ENCODE results near the gene ALLC.
"Not testable (repeated sequence)": the region's sequence is repeated elsewhere in the genome, so short reads cannot be mapped to it uniquely, and the experiment has no call there.

ALLC gene

DNA sequence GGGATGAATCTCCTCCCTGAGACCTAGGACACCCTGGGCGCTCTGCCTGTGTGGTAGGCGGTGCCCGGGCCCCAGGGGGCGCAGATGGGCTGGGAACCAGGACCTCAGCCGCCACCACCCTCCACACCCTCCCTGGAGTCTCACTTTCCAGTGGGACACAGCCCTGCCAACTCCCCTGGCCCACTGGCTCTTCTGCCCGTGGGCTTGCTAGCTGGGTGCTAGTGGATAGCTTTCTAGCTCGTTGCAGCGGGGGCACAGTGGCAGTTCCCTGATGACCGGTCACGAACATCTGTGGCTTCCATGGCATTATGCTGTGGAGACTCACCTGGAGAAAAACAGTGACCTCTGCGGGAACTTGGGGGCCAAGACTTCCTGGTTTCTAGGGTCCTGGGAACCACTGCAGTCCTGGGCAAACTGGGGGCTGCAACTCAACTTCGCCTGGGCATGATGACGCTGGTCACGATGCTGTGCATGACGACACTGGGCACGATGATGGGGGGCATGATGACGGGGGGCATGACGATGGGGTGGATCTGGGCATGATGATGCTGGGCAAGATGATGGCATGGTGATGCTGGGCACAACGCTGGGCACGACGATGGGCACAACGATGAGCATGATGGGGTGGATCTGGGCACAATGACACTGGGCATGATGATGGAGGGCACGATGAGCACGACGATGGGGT lies 31.0 kb upstream of the ALLC start:
- DNase-seq = no peak

DNA sequence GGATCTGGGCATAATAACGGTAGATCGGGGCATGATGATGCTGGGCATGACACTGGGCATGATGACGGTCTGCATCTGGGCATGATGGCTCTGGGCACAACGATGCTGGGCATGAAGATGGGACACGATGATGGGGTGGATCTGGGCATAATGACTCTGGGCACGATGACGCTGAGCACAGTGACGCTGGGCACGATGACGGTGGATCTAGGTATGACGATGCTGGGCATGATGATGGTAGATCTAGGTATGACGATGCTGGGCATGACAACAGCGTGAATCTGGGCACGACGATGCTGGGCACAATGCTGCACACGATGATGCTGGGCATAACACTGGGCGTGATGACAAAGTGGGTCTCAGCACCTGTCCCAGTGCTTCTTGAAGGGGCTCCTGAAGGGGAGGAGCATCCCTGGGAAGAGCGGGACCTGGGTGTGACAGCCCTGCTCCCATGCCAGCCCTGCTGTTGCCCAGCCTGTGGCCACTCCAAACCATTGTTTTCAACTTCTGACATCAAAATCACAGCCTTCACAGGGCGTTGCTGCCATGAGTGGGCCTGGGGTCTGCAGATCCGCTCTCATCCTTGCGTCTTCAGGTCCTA lies 30.4 kb upstream of the ALLC start:
- DNase-seq = no peak

DNA sequence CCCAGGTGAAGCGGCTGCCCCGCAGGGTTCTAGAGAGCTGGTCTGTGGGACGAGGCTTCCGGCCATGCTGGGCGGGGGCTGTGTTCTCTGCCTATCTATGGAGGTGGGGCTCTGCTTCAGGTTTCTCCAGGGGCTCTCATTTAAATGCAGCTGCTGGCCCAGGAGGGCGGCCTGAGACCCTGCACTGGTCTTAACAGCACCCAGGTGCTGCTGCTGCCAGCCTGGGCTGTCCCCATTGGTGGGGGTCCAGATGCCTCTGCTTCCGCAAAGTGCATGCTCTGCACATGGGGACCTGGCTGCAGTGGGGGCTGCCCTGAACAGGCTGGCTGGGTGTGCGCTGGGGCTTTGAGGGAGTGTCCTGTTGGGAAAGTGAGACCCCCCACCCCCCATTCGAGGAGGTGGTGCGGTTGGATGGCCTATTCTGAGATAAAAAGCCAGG lies 29.7 kb upstream of the ALLC start:
- DNase-seq = no peak

DNA sequence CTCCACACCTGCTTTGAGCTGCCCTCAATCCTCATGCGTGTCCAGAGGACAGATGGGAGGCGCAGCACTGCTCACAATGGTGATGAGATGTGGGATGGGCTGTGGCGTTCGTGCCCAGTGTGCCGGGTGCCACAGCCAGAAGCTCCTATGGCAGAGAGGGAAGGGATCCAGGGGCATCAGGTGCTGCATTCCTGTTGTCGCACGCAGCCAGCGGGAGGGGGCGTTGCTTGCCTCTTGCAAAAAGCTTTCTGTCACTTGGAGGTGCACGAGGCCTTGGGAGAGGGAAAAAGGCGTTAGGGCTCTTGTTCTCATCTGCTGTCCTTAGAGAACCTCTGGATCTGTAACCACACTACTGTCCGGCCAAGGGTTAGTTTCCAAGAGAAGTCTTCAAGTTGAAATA lies 29.2 kb upstream of the ALLC start:
- no peak for DNase-seq

DNA sequence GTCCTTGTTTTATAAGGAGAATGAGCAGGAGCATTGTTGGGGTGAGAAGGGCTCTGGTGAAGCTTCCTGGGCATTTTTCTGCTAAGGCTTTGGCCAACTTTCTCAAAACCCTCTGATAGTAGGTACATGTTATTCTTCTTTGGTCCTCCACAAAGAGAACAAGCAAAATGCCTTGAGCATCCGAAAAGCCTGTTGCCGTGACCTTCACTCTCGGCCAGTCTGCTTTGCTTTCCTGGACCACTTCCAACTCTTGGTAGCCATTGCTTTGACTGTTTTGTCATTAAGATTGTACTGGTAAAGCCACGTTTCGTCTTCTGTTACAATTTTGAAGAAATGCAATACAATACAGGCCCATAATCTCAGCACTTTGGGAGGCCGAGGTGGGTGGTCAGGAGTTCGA lies 27.4 kb upstream of the ALLC start:
- DNase-seq = no peak

DNA sequence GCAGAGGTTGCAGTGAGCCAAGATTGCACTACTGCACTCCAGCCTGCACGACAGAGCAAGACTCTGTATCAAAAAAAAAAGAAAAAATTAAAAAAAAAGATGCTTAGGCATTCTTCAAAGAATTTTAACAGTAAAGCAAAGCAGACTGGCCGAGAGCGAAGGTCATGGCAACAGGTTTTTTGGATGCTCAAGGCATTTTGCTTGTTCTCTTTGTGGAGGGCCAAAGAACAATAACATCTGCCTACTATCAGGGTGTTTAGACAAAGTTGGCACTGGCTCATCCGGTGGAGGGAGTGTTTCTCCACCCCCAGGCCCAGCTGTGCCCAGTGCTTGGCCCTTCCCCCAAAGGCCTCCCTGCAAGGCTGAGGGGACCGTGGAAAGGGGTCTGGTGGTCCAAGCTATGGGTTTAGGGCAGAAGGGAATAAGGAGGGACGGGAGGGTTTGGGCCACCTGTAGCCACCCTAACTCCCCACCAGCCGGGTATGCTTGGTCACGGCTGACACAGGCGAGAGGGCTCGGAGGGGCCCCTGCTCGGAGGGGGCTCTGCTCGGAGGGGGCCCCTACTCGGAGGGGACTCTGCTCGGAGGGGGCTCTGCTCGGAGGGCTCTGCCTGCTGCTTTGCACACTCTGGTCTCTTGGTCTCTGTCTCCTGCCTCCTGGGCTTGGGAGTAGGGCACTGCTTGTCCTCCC lies 26.7 kb upstream of the ALLC start:
- DNase-seq = no peak

DNA sequence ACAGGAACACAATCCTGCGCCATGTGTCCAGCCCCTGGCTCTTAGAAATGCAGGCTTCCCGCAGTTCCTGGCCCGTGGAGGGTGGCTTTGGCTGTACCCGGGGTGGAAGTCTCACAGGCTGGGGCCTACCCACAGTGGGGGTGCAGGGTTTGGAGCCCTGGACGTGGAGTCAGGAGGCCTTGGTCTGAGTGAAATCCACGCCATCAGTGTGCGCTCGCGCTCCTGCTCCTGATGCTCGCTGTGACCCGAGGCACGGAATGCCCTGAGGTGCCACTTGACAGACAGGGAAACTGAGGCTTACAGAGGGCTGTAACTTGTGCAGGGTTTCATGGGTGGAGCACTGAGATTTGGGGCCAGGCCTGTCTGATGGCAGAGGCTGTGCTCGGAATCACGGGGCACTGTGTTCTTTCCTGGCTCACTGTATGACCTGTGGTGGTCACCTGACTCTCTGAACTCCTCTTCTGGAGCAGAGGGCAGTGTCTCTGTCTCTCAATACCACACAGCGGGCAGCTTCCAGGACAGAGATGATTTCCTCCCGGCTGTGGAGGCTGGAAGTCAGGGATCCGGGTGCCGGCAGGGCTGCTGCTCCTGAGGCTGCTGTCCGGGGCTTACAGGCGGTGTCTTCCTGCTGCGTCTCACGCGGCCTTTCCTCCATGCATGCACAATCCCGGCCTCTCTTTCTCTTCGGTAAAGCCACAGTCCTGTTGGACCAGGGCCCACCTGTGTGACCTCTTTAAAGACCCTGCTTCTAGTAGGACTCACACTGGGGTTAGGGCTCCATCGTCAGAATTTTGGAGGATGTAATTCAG lies 25.9 kb upstream of the ALLC start:
- DNase-seq = no peak

DNA sequence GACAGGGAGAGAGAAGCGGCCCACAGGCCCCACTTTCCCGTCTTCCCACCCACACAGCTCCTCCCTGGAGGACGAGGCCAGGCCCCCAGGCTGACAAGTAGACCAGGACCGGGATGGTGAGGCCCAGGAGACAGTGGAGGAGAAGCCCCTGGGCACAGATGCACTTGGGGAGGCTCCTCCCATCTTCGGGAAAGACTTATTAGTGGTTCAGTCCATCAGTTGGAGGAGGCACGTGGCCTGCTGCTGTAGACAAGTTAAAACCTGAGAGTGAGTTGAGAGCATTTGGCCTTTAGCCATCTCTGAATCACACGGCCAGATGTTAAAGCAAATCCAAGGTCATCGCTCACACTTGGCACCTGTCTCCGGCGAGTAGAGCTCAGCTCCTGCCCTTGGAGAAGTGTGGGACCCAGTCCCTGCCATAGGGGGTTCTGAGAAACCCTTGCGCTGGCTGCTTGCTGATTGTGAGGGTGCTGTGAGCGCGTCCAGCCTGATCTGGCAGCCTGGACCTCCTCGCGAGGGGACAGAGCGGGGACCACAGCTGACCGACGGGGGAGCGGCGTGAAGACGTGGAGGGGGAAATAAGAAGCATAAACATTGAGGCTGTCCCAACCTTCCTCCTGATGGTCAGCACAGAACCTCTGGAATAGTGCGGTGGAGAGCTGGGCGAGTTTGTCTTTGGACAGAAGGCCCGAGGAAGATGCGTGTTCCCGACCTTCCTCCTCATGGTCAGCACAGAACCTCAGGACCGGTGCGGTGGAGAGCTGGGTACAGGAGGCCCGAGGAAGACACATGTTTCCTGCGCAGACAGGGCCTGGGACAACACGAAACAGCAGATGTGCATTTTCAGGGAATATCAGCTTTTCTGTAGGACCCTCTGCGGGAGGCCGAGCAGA lies 24.7 kb upstream of the ALLC start:
- DNase-seq = no peak

DNA sequence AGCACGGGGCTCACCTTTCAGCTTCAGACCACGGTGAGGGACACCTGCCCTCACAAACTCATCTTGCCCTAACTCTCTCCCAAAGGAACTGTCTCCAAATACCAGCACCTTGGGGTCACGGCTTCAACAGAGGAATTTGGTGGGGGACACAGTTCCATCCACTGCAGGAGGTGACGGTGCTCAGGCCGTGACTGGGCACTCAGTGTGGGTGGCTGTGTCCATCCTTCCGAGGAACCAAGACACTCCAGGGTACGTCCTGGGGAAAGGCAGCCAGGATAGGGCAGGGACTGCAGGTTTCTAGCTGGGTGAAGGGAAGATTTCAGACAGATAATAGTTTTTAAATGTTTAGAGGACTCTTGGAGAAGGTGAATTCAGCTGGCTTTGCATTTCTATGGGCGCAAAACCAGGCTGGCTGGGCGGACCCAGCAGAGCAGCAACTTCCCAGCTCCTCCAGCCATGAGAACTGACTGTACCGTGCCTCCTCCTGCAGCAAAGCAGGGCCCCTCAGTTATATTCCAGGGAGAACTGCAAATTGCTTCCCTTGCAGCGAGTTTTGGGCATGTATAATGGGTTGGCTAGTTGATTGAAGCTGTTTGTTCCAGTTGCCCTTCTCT lies 23.9 kb upstream of the ALLC start:
- no peak for DNase-seq

DNA sequence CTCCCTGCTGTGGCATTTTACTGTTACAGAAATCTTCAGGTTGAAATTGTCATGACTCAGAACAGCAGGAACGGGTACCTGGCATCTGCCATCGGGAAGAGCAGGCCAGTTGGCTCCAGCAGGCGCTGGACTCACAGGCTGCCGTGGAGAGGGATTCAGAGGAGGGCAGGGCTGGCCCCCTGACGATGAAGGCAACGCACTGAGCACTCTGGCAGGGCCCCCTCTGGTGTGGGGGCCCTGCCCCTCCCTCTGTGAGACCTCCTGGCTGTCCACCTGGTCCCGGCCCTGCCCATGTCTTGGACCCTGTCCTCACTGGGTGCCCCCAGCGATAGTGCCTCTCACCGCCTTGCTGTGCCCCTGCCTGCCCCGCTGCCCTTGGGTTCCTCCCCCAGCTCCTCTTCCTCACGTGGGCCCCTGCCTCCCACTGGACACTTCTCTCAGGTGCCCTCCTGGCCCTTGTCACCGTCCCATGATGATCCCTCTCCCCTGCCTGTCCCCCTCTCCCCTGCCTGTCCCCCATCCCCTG lies 23.3 kb upstream of the ALLC start:
- no peak for DNase-seq

DNA sequence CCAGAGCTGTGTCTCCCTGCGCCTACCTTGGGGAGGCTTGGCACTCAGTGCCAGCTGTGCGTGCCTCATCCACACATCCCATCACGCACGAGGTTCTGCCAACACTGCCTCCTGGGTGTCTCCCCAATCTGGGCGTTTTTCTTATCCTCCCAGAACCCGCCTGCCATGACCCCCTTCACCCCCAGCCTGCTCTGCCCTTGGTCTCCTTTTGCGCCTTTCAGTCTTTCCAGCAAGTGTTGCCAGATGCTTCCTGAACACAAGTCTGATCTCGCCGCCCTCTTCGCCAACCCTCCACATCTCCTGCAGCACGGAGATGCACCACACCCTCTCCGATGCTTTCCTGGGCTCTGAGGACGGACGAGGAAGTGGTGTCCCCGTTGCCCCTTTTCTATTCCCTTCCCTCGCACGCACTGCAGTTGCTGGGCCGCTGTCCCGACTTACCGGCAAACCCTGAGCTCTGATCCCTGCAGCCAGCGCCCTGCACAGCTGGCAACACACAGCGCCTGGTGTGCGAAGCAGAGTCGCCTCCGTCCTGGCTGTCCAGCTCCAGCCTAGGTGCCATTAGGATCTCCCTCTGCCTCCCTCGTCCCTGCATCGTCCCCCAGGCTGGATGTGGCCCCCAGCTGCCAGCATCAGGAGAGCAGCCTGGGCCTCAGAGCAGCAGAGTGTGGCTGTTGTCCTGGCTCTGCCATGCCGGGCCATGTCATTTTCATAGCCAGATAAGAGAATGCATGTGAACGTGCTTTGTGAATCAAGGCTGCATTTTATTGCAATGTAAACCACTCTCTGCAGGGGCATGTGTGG lies 22.6 kb upstream of the ALLC start:
- no peak for DNase-seq

DNA sequence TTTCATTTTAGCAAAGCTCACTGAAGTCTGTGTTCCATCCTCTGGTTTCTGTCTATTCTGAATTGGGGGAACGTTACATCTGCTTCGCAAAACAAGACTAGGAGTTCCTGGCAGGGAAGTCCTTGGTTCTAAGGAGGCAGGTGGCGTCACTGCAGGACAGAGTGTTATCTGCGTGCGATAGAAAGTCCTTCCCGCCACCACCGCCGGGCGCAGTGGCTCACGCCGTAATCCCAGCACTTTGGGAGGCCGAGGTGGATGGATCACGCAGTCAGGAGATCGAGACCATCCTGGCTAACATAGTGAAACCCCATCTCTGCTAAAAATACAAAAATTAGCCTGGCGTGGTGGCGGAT lies 22.0 kb upstream of the ALLC start:
- not testable (repeated sequence) for DNase-seq

DNA sequence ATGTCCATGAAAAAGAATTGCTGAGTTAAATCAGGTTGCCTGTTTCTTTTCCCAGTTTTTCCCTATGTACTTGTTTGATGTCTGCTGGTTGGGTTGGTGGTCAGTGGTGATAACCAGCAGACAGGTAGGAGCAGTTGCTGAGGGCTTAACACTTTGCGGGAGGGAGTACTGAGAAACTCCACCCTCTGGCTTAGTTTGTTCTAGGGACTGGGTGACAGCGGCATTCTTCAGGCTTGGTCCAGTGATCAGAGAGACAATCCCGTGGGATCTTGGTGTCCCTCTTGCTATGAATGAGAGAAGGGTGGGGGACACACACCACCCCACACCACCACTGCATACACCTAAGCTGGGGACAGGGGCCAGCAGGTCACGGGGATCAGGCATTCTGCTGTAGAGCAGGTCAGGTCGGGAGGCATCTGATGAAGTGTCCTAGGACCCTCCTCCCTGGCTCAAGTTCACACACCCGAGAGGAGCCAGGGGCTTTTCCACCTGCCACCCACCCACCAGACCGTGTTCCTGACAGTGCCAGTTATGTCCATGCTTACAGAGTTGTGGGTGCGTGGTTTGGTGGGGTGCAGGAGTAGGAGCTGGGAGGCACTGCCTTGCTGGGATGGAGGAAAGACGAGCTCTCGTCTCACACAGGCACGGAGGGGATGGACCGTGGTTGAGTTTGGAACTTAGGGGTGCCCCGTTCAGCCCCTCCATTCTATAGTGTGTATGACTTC lies 21.3 kb upstream of the ALLC start:
- no peak for DNase-seq

DNA sequence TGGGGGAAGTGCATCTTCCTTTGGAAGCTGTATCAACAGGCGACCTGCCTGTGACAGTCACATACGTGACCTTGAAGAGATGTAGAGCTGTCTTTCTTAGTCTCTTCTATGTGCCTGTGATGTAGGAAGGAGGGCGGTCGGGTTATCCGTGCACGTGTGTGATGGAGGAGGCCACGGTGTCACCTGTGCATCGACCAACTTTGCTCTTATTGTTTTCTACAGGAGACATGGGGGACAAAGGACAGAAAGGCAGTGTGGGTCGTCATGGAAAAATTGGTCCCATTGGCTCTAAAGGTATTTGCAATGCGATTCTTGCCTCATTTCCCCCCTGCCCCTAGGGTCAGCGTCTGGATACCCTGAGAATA lies 20.7 kb upstream of the ALLC start:
- DNase-seq = no peak

DNA sequence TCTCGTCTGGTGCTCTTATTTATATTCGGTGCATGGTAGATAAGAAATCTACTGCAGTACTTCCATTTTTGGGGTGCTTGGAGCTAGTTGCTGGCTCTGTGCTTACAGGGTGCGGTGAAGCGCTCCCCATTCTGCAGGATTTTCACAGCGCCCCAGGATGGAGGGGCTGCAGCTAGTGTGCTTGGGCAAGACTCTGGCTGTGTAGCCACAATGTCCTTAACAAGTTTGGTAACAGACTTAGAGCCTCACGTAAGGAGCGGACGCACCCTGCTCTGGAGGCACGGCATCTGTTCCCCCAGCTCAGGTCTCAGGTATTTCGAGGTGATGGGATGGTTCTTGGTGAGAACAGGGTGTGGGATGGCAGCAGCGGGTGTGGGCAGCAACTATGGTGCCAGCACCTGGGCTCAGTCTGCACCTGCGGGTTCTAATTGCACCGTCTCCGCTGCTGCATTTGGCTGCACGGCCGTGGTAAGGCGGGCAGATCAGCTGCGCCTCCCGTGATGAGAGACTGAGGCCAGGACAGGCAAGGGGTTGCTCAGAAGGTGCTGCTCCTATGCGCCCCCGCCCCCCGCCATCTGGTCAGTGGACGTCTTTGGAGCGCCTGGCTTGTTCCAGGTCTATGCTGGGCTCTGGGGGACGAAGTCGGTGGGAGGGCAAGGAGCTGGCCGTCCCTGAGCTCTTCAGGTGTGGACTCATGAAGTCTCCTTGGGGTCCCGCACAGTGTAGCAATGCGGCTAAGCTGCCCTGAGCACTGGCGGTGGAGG lies 20.1 kb upstream of the ALLC start:
- no peak for DNase-seq

DNA sequence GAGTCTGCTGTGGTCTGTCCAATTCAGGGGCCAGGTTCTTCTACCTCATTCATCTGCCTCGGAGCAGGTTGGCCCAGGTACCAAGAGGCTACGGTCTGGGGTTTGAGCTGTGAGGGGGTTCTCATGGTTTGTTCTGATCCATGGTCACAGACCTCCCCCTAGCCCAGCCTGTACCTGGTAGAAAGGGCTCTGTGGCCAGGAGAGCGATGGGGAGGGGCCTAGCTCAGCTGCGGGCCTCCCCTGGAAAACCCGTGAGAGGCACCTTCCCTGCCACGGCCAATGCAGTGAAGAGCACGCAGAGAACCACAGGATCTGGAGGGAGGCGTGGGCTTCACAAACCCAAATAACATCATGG lies 19.6 kb upstream of the ALLC start:
- no peak for DNase-seq

DNA sequence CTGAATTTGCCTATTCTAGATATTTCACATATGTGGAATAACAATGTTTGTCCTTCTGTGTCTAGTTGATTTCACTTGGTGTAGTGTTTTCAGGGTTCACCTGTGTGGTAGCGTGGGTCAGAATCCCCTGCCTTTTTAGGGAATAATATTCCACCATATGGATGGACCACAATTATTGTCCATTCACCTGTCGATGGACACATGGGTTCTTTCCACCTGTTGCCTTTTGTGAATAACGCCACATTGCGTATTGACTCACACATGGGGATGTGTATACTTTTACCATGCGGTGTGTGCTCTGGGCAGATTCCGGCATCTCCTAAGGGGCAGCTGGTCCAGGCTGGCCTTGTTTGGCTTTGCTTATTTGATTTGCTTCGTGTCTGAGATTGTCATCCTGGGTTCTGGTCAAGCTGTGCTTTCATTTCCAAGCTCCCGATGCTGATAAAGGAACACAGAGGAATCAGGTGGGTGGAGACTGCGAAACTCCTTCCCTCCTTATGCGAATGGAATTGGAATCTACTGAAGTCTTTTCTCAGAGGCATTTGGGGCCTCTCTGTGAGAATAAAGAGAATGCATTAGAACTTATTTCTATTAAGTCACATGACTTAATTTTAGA lies 18.9 kb upstream of the ALLC start:
- no peak for DNase-seq

DNA sequence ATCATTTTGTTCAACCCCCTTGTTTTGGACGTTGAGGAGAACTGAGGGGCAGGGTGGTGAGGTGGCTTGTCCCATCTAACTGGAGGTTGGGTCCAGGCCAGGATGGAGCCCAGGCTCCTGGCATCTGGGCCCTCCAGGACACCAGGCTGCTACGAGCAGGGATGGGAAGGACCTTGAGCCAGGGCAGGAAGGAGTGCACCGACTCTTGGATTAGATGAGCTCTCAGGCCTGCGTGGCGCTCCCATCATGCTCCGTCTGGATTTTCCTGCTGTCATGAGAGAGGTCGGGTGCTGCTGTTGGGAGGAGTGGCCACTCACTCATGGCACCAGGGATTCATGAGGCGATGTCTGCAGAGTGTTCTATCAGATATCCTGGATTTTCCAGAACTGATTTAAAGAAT lies 18.3 kb upstream of the ALLC start:
- DNase-seq = no peak

DNA sequence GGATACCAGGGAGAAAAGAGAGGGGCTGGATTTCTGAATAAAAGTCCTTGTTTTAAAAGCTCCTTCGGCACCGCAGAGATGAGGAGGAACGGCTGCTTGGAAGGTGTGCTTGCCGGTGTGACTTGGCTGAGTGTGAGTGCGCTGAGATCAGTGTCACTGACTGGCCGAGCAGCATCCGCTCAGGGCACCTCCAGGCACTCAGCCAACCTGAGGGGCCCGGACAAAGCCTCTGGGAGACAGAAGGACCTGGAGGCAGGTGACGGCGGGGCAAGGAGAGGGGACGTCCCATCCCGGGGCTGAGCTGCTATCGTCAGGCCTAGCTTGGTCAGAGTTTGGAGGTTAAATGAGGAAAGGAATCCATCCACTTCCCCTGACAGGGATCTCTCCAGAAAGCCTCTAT lies 16.8 kb upstream of the ALLC start:
- no peak for DNase-seq
